GM12873 (cell line): ENCODE measurements around the gene SURF1.

Experiments
- TF ChIP-seq, protein P1 (sequence below): IDR thresholded peaks from 2 replicates; pipeline ENCODE4 v1.5.1; 2012; ENCODE audit warnings: low read depth, mild to moderate bottlenecking, moderate library complexity, low read length, control low read depth; ENCODE audit not compliant: insufficient read depth; ENCODE audit errors: missing control alignments

Gene SURF1, protein sequence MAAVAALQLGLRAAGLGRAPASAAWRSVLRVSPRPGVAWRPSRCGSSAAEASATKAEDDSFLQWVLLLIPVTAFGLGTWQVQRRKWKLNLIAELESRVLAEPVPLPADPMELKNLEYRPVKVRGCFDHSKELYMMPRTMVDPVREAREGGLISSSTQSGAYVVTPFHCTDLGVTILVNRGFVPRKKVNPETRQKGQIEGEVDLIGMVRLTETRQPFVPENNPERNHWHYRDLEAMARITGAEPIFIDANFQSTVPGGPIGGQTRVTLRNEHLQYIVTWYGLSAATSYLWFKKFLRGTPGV

DNA sequence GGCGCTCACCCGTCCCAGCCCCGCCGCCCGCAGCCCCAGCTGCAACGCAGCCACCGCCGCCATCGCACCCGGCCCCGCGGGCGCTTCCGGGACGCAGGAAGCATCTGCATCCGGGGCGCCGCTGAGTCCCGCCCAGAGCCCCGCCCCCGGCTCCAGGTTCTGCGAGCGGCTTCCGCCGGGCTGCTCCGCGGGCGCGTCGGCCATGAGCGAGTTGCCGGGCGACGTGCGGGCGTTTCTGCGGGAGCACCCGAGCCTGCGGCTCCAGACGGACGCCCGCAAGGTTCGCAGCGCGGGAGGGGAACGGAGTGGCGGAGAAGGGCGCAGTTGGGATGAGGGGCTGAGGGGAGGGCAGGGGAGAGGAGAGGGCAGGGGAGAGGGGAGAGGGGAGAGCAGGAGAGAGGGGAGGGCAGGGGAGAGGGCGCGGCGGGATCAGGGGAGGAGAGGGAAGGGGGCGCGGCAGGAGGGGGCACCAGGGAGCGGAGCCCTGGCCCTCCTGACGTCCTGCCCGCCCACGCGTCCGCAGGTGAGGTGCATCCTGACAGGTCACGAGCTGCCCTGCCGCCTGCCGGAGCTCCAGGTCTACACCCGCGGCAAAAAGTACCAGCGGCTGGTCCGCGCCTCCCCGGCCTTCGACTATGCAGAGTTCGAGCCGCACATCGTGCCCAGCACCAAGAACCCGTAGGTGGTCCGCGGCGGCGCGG lies at the start of gene SURF1, which contains the start of gene SURF2:
Gene SURF1 (minus strand): TSS at position 97 of the 701 bp plus-strand sequence. CDS start 34 bp downstream, at position 63.
Gene SURF2 (plus strand): TSS at position 160 of the 701 bp plus-strand sequence. CDS start 43 bp downstream, at position 203.
- TF ChIP-seq, protein P1, sequence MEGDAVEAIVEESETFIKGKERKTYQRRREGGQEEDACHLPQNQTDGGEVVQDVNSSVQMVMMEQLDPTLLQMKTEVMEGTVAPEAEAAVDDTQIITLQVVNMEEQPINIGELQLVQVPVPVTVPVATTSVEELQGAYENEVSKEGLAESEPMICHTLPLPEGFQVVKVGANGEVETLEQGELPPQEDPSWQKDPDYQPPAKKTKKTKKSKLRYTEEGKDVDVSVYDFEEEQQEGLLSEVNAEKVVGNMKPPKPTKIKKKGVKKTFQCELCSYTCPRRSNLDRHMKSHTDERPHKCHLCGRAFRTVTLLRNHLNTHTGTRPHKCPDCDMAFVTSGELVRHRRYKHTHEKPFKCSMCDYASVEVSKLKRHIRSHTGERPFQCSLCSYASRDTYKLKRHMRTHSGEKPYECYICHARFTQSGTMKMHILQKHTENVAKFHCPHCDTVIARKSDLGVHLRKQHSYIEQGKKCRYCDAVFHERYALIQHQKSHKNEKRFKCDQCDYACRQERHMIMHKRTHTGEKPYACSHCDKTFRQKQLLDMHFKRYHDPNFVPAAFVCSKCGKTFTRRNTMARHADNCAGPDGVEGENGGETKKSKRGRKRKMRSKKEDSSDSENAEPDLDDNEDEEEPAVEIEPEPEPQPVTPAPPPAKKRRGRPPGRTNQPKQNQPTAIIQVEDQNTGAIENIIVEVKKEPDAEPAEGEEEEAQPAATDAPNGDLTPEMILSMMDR = peak; percentile 12

DNA sequence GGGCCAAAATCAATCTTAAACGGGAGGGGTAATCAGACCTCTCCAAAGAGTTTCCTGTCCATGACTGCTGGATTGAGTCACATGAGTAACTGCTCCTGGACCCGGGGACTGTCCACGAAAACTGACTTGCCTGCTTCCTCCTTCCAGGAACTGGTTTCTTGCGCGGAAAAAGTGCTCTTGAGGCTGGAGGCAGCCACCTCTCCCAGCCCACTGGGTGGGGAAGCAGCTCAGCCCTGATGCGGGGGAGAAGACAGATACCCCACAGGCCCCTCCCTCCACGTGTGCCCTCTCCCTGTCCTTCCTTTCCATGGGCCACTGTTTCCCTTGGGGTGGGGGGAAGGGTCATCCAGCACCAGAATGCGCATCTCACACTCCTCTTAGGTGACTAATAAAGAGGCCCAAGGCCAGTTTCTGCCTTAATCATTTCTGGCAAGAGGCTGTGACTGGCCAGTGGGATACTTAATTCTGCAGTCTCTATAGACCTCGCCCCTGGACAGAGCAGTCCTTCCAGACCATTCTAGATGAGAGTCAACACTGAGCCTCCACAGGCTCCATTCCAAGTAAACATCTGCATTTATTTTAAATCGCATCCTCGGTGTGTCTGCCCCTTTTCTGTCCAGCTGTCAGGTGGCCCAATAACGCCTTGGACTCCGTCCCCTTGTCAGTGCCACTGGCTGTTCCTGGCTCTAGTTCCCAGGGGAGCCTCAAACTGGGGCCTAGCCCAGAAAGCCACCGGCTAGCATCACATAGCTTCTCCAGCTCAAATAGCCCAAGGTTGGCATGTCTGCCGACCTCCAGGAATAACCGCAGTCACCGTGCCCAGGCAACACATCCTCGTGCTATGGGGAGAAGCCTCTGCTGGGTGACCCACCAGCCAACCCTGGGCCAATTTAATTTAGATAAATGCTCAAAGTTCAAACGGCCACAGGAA lies 49.5 kb upstream of the SURF1 start:
- TF ChIP-seq, protein P1 = no peak

DNA sequence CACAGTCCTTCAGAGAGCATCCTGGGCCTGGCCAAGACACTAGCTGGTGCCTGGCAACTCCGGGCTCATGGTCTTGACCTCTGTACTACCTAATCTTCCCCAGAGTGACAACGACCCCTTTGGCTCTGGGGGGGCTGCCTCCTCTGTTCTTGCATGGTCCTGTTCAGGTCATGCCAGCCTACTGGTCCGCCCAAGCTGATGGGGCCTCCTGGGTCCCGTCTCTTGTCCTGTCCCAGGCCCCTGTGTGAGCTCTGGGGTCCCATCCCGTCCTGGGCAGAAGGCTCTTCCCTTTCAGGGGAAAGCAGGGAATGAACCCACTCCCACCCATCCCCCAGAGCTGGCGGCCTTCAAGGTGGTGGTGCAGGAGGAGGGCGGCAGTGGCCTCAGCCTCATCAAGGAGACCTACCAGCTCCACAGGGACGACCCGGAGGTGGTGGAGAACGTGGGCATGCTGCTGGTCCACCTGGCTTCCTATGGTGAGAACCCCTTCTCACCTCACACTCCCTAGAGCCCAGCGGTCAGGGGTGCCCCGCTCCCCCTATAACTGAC lies 48.2 kb upstream of the SURF1 start:
- TF ChIP-seq, protein P1 = no peak

DNA sequence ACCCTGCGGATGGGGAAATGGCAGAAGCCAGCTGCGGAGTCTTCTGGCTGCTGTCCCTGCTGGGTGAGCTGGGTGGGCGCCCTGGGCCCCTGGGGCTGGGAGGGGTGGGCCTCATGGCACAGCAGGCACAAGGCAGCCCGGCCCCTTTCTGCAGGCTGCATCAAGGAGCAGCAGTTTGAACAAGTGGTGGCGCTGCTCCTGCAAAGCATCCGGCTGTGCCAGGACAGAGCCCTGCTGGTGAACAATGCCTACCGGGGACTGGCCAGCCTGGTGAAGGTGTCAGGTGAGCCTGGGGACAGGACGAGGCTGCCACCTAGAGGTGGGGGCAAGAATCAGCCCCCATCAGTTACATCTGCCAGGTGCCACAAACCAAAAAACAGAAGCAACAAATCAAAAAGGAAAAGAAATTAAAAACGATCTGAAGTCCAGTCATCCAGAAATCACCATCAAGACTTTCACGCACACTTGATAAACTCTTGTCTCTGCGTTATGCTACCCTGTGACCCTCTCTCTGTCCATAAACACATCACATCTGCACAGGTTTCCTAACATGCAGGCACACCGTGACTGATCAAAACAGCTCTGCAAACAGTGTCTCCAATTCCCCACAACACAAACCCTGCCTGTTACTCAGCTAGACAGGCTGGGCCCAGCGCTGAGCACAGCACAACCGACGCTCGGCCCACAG lies 47.6 kb upstream of the SURF1 start:
- TF ChIP-seq, protein P1 = peak; percentile 71

DNA sequence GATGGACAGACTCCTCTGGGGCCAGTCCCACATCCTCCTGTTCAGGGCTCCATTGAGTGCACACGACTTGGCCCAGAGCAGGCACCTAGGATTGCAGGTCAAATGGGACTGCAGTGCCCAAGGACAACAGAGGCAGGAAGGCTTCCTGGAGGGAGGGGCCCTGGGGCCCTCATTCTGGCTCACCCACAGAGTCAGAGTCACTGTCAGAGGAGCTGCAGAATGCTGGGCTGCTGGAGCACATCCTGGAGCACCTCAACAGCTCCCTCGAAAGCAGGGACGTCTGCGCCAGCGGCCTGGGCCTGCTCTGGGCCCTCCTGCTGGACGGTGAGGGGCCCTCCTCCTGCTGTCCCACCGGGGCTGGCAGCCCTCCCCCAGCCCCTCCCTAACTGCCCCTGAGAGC lies 46.4 kb upstream of the SURF1 start:
- TF ChIP-seq, protein P1 = no peak

DNA sequence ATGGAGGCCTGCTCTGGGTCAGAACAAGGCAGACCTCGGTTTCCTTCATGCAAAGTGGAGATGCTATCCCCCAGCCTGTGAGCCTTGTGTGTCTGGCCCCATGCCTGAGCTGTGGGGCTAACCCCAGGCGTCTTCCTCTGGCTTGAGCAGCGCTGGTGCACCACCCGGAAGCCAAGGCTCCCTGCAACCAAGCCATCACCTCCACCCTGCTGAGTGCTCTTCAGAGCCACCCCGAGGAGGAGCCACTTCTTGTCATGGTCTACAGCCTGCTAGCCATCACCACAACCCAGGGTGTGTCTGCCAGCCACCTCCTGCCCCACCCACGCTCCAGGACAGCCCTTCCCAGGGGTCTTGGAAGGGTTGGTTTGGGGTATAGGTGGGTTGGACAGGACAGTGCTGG lies 45.3 kb upstream of the SURF1 start:
- TF ChIP-seq, protein P1 = no peak
